Nephron progenitor cell (in vitro differentiated cells): ENCODE data around the gene ANGEL2.

Source experiments
- DNase-seq: peaks from one replicate; pipeline ENCODE4 v3.0.0; 2021
- H3K27ac Mint-ChIP-seq: 2 replicates; pipeline ENCODE4 v1.8.0; 2021; ENCODE audit warnings: mild to moderate bottlenecking, moderate library complexity, mixed read lengths
- H3K27me3 Mint-ChIP-seq: 2 replicates; pipeline ENCODE4 v1.8.0; 2021; ENCODE audit warnings: mild to moderate bottlenecking, low read depth, mixed read lengths; ENCODE audit not compliant: poor library complexity
- H3K36me3 Mint-ChIP-seq: 2 replicates; pipeline ENCODE4 v1.8.0; 2021; ENCODE audit warnings: low read depth, mixed read lengths
- H3K4me1 Mint-ChIP-seq: 2 replicates; pipeline ENCODE4 v1.8.0; 2021; ENCODE audit warnings: mixed read lengths
- H3K4me3 Mint-ChIP-seq: 2 replicates; pipeline ENCODE4 v1.8.0; 2021; ENCODE audit warnings: mild to moderate bottlenecking, moderate library complexity, mixed read lengths
- H3K9me3 Mint-ChIP-seq: 2 replicates; pipeline ENCODE4 v1.8.0; 2021; ENCODE audit warnings: mild to moderate bottlenecking, moderate library complexity, mixed read lengths
- TF ChIP-seq, protein P1 (sequence below): fragments of 200-600 bp; sonication (generic); IDR thresholded peaks from 2 replicates; pipeline ENCODE4 v1.5.0; 2021; ENCODE audit warnings: antibody characterized with exemption

The ANGEL2 gene

DNA sequence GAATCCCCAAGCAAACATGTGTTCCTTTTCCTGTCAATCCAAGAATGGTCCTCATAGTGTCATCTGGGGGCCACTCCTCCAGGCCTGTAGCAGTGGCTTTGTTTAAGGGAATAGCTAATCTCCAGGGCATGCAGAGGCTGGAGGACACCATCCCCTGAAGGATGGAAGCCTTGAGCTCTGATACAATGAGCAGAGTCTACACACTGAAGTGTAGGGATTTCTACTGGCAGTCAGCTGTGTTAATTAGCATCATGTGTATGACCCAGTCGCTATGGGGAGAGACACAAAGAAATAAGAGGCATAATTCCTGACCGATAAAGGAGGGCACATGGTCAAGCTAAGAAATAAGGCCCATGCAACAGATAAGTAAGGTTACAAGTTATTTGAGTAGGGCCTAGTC, 29.1 kb downstream of the ANGEL2 start:
- Mint-ChIP-seq H3K27ac (no peak overlapping the region), H3K27me3 (peaks cover 5% of the 10 kb centered on the region), H3K36me3 (peaks cover 39% of the 10 kb centered on the region), H3K9me3 (no peaks in the 10 kb centered on the region), H3K4me1 (peaks cover 5% of the 10 kb centered on the region), H3K4me3 (no peak overlapping the region)
- DNase-seq = no peak
- TF ChIP-seq, protein P1, sequence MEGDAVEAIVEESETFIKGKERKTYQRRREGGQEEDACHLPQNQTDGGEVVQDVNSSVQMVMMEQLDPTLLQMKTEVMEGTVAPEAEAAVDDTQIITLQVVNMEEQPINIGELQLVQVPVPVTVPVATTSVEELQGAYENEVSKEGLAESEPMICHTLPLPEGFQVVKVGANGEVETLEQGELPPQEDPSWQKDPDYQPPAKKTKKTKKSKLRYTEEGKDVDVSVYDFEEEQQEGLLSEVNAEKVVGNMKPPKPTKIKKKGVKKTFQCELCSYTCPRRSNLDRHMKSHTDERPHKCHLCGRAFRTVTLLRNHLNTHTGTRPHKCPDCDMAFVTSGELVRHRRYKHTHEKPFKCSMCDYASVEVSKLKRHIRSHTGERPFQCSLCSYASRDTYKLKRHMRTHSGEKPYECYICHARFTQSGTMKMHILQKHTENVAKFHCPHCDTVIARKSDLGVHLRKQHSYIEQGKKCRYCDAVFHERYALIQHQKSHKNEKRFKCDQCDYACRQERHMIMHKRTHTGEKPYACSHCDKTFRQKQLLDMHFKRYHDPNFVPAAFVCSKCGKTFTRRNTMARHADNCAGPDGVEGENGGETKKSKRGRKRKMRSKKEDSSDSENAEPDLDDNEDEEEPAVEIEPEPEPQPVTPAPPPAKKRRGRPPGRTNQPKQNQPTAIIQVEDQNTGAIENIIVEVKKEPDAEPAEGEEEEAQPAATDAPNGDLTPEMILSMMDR = no peak

DNA sequence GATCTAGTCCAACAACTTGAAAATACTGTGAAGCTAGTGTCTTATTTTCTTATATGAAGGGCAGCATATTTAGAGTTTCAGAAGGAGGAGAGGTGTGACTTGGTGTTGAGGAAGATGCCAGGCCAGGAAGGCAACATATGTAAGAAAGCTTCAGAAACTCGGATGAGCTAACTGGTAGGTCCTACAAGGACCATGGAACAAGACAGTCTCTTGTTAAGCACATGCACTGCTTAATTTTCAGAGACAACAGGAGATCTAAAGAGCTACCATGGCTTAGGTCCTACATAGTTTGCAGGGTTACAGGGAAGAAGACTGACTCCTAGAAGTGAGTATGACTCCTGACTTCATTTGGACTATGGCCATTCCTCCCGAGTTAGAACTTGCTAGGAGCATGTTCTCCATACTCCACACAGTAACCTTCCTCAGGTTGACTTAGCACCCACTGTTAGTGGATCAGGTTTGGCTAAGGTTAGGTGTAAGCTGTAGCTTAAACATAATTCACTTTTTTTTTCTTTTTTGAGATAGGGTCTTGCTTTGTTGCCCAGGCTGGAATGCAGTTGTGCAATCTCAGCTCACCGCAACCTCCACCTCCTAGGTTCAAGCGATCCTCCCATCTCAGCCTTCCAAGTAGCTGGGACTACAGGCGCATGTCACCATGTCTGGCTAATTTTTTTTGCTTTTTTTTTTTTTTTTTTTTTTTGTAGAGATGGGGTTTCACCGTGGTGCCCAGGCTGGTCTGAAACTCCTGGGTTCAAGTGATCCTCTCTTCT, 31.0 kb downstream of the ANGEL2 start:
- DNase-seq = no peak
- H3K27me3 Mint-ChIP-seq = peaks cover 5% of the 10 kb centered on the region
- peaks cover 24% of the 10 kb centered on the region for H3K4me1 Mint-ChIP-seq
- H3K9me3 Mint-ChIP-seq = no peaks in the 10 kb centered on the region
- TF ChIP-seq, protein P1 = no peak
- H3K36me3 Mint-ChIP-seq = peaks cover 46% of the 10 kb centered on the region
- H3K27ac Mint-ChIP-seq = no peak overlapping the region
- no peak overlapping the region for H3K4me3 Mint-ChIP-seq

DNA sequence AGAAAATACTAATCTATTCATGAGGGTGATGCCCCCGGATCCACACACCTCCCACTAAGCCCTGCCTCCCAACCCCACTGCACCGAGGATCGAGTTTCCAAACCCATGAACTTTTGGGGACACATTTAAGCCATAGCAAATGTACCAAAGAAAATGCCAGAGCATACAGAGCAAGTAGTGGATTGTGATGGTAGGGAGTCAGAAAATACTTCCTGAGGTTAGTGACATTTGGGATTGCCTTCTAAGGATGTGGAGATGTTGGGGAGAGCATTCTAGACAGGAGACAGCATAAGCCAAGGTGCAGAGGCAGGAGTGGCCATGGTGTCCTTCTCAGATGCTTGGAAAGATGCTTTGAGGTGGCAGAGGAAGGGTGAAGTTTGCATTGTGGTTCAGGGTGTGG, 32.2 kb downstream of the ANGEL2 start:
- H3K9me3 Mint-ChIP-seq = no peaks in the 10 kb centered on the region
- TF ChIP-seq, protein P1 = no peak
- H3K4me1 Mint-ChIP-seq = peaks cover 36% of the 10 kb centered on the region
- H3K27ac Mint-ChIP-seq = no peak overlapping the region
- DNase-seq = no peak
- H3K36me3 Mint-ChIP-seq = peaks cover 49% of the 10 kb centered on the region
- H3K4me3 Mint-ChIP-seq = no peak overlapping the region
- H3K27me3 Mint-ChIP-seq = peaks cover 5% of the 10 kb centered on the region

DNA sequence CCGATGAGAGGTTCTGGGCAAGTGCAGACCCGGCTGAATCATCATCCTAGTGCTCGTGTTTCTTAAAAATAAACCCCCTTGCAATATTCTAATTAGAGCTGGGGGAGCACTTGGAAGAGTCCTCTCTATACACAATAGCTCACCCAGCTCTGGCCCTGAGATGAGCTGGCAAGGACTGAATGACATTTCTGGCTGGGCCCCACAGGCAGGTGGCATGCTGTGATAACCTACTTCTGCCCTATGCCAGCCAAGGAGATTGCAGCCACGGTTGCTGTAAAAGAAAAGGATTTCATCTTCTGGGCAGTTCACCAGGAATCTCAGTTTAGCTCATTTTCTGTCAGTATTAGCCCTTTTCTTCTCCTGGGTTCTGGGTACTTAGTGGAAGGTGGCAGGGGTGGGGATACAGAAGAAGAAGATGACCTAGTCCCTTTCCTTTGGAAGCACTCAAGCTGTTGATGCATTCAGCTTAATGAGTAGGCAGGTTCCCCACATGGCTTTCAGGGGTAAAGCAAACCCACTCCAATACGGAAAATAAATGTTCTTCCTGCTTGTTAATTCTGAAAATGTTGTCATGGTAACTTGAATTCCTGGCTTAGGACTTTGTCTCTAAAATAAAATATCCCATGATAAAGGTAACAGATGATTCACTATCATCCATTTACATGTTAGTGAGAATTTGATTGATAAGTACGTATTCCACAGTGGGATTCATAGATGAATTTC, 33.1 kb downstream of the ANGEL2 start:
- peaks cover 58% of the 10 kb centered on the region for H3K36me3 Mint-ChIP-seq
- peaks cover 37% of the 10 kb centered on the region for H3K4me1 Mint-ChIP-seq
- no peak for DNase-seq
- H3K27me3 Mint-ChIP-seq = peaks cover 5% of the 10 kb centered on the region
- no peak overlapping the region for H3K27ac Mint-ChIP-seq
- H3K4me3 Mint-ChIP-seq = no peak overlapping the region
- H3K9me3 Mint-ChIP-seq = no peaks in the 10 kb centered on the region
- TF ChIP-seq, protein P1 = no peak

DNA sequence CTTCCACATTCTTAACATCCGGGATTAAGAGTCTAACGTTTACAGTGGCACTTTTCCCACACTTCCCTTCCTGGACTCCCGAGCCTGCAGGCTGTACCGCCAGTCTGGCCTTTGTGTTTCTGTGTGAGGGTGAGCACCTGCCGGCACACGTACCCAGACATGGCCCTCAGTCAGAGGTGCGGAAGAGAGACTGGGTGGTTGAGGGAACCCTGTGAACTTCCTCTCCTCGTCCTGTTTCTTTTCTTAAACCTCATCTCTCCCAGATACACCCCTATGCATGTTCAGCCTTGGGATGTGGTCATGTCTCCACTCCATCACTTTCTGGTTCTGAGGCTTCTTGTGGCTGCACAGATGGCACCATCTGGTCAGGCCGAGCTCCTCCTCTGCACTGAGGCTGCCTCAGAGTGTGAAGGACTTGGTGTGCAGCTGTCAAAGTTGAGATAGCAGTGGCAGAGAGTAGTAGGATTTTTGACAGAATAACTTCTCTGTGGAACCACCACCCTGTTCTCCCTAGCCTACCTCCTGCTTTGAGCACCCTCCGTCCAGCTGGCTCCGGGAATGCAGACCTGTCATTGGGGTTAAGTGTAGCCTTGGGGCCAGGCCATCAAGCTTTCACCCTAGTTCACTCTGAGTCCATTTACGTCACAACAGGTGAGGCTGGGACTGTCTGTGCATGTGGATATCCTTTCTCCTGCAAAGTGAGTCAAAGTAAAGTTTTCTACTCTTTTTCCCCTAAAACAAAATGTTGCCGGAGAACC, 33.9 kb downstream of the ANGEL2 start:
- H3K27ac Mint-ChIP-seq = no peak overlapping the region
- DNase-seq = no peak
- H3K27me3 Mint-ChIP-seq = peaks cover 5% of the 10 kb centered on the region
- H3K4me3 Mint-ChIP-seq = no peak overlapping the region
- TF ChIP-seq, protein P1 = no peak
- H3K4me1 Mint-ChIP-seq = peaks cover 45% of the 10 kb centered on the region
- H3K9me3 Mint-ChIP-seq = no peaks in the 10 kb centered on the region
- peaks cover 64% of the 10 kb centered on the region for H3K36me3 Mint-ChIP-seq
